Lower leg skin (tissue), 4 donors: ENCODE data around the gene CLDN19. TPM values are rescaled to one million over a fixed set of nuclear protein-coding genes. Genes with fewer than 3 reads are reported as not detected.
A peak's percentile ranks its signal among the peaks of the same experiment; 100 is the strongest.

ENCODE experiments used
- DNase-seq, 2 donors: peaks; one replicate each; pipeline ENCODE4 v3.0.0-alpha.2; 2019; ENCODE audit warnings: low spot score in 2 of 2
- H3K4me3 ChIP-seq: fragments of 200-600 bp; sonication (generic); 2 replicates; pipeline ENCODE4 v1.5.1; 2017; ENCODE audit warnings: mild to moderate bottlenecking, low read depth; ENCODE audit not compliant: poor library complexity, severe bottlenecking
- CTCF ChIP-seq, 3 donors: fragments of 450-650 bp; IDR thresholded peaks; one replicate each; pipeline ENCODE4 v1.5.1; 2016; ENCODE audit warnings: antibody characterized with exemption in 3 of 3, mild to moderate bottlenecking in 3 of 3, moderate library complexity in 2 of 3
- POLR2A ChIP-seq, 2 donors: fragments of 450-650 bp; IDR thresholded peaks; one replicate each; pipeline ENCODE4 v1.6.1; 2016 to 2017; ENCODE audit warnings: antibody characterized with exemption in 2 of 2, mild to moderate bottlenecking in 1 of 2, moderate library complexity in 1 of 2
- WGBS, 2 donors: methylation state at CpG; one replicate each; pipeline ENCODE4 v1.1.5; 2018; 5-methylcytosine and 5-hydroxymethylcytosine counted together
- intact Hi-C: fragments of 100-400 bp; cut with DNase I; formaldehyde crosslinking; loops from one replicate; pipeline ENCODE4 v1.15.0; 2023; ENCODE audit warnings: low total_unique reads
- total RNA-seq, 4 donors: library from RNA; depleted of rRNA; stranded (reverse); fragments of >200 nt; gene quantifications; one replicate each; pipeline ENCODE4 v1.1.0, GENCODE V29; 2016

The CLDN19 gene
- total RNA-seq, 4 donors from 2014 or later = 0.12 to 1.2 (median 0.18) TPM

- intact Hi-C loops = no loop called here
These were observed 5.8 kb upstream of the CLDN19 start for GRCh38 chr1:42745851-42746250.

GRCh38 chr1:42744148-42744413 lies 4.0 kb upstream of the CLDN19 start:
- intact Hi-C loops = no loop called here
- DNase-seq = peak in 1 of 2 donors; percentile 26
- WGBS, 2 donors = 88 to 92% methylated on average over 9 of the region's 9 CpGs
- no peak for TF ChIP-seq CTCF (IDR thresholded peaks at IDR 0.05)
- H3K4me3 ChIP-seq = no peak overlapping the region

More at GRCh38 chr1:42745851-42746250, 5.8 kb upstream of the CLDN19 start:
- H3K4me3 ChIP-seq = no peak overlapping the region
- TF ChIP-seq POLR2A (IDR thresholded peaks at IDR 0.05) (no peak), CTCF (IDR thresholded peaks at IDR 0.05) (no peak)
- DNase-seq = peak in 1 of 2 donors; percentile 82
- WGBS, 2 donors = 81 to 90% methylated on average over 7 to 8 of the region's 8 CpGs

GRCh38 chr1:42743317-42744147 lies 3.5 kb upstream of the CLDN19 start:
- no peak for TF ChIP-seq CTCF (IDR thresholded peaks at IDR 0.05)
- no peak for TF ChIP-seq POLR2A (IDR thresholded peaks at IDR 0.05)
- 54 to 63% methylated on average over 21 of the region's 21 CpGs for WGBS, 2 donors
- intact Hi-C loops = no loop called here
- no peak overlapping the region for H3K4me3 ChIP-seq
- DNase-seq = peak in 1 of 2 donors; percentile 76

- 41 to 58% methylated on average over 9 of the region's 9 CpGs for WGBS, 2 donors
- H3K4me3 ChIP-seq = no peak overlapping the region
- intact Hi-C loops = no loop called here
- TF ChIP-seq CTCF (IDR thresholded peaks at IDR 0.05) = no peak
- no peak for TF ChIP-seq POLR2A (IDR thresholded peaks at IDR 0.05)
- DNase-seq = no peak
These were observed 2.7 kb upstream of the CLDN19 start for GRCh38 chr1:42742617-42743316.

- TF ChIP-seq CTCF (IDR thresholded peaks at IDR 0.05) = no peak
- no peak for TF ChIP-seq POLR2A (IDR thresholded peaks at IDR 0.05)
- intact Hi-C loops = no loop called here
- H3K4me3 ChIP-seq = no peak overlapping the region
- DNase-seq = no peak
- WGBS, 2 donors = 86 to 87% methylated on average over 8 of the region's 8 CpGs
These were observed 2.1 kb upstream of the CLDN19 start for GRCh38 chr1:42742141-42742540.
